GM12878 (cell line): Measurements from ENCODE around the gene ABR. TPM values are rescaled to one million over a fixed set of nuclear protein-coding genes. Genes with fewer than 3 reads are reported as not detected.

ENCODE experiments used
- ASH2L ChIP-seq: fragments of 300-600, 200-600 bp; sonication (generic); IDR thresholded peaks from 2 replicates; pipeline ENCODE4 v1.6.1; 2017; ENCODE audit warnings: low read depth, mild to moderate bottlenecking, borderline replicate concordance
- EP300 ChIP-seq, 2 experiments: fragments of 150-350 bp in 1 of 2; IDR thresholded peaks; 2 replicates each; pipeline ENCODE4 v1.6.1; 2011 to 2012; ENCODE audit warnings: low read depth in 2 of 2, low read length in 2 of 2, borderline replicate concordance in 1 of 2, improper control_type of control experiment in 1 of 2, inconsistent platforms in 1 of 2; ENCODE audit not compliant: control insufficient read depth in 1 of 2
- FOXK2 ChIP-seq: fragments of 450-650 bp; IDR thresholded peaks from 2 replicates; pipeline ENCODE4 v1.6.1; 2017; ENCODE audit warnings: mild to moderate bottlenecking, moderate library complexity
- HDGF ChIP-seq: fragments of 450-650 bp; IDR thresholded peaks from 2 replicates; pipeline ENCODE4 v1.6.1; 2016; ENCODE audit warnings: antibody characterized with exemption
- LARP7 ChIP-seq: fragments of 450-650 bp; IDR thresholded peaks from 2 replicates; pipeline ENCODE4 v1.6.1; 2017; ENCODE audit warnings: mild to moderate bottlenecking
- MEF2A ChIP-seq: IDR thresholded peaks from 2 replicates; pipeline ENCODE4 v1.6.1; 2011; ENCODE audit warnings: low read depth, mild to moderate bottlenecking, low read length, moderate library complexity; ENCODE audit not compliant: insufficient read depth
- PAX5 ChIP-seq: IDR thresholded peaks from 2 replicates; pipeline ENCODE4 v1.6.1; 2011; ENCODE audit warnings: low read depth, low read length, borderline replicate concordance
- POLR2A ChIP-seq: IDR thresholded peaks from 2 replicates; pipeline ENCODE4 v1.6.1; 2011; ENCODE audit warnings: low read depth, mild to moderate bottlenecking, low read length
- POLR2AphosphoS5 ChIP-seq: IDR thresholded peaks from 2 replicates; pipeline ENCODE4 v1.6.1; 2011; ENCODE audit warnings: mild to moderate bottlenecking, low read length, inconsistent platforms
- RUNX3 ChIP-seq: IDR thresholded peaks from 2 replicates; pipeline ENCODE4 v1.6.1; 2012; ENCODE audit warnings: low read length, inconsistent platforms
- SIX5 ChIP-seq: IDR thresholded peaks from 2 replicates; pipeline ENCODE4 v1.6.1; 2011; ENCODE audit warnings: mild to moderate bottlenecking, low read depth, low read length, moderate library complexity; ENCODE audit not compliant: severe bottlenecking
- STAT1 ChIP-seq: fragments of 450-650 bp; conservative IDR thresholded peaks from 2 replicates; pipeline ENCODE4 v1.6.1; 2014; ENCODE audit warnings: antibody characterized with exemption, mild to moderate bottlenecking
- polyA plus RNA-seq, 11 experiments: library from polyadenylated mRNA; depleted of rRNA in 4 of 11; unstranded in 6 of 11; stranded (reverse) in 5 of 11; fragments of >200 nt; fragmentation: Nextera tagmentation in 4 of 11; fragmentation: Illumina TruSeq in 1 of 11; extraction: Ambion mirVana in 4 of 11; extraction: Trizol in 1 of 11; gene quantifications; 1 replicate in 1 of 11; 2 replicates in 10 of 11; pipeline versions ENCODE4 v1.2.1 to v1.2.3, GENCODE V29; 2011 to 2016; ENCODE audit warnings: inconsistent platforms in 2 of 11, missing spikeins in 2 of 11, low read depth in 1 of 11
- total RNA-seq, 4 experiments: library from RNA; depleted of rRNA in 3 of 4; stranded (reverse); fragments of >200 nt in 3 of 4; fragmentation: Illumina TruSeq in 1 of 4; extraction: Trizol in 1 of 4; gene quantifications; 2 replicates each; pipeline versions ENCODE4 v1.2.1 to v1.2.3, GENCODE V29; 2013 to 2021
- TF ChIP-seq, protein P1 (sequence below): fragments of 450-650 bp; IDR thresholded peaks from 2 replicates; pipeline ENCODE4 v1.6.1; 2017; ENCODE audit warnings: antibody characterized with exemption, mild to moderate bottlenecking, moderate library complexity

ABR gene
- total and polyA plus RNA-seq, 10 of the 15 experiments (the other 5 are each of a cell fraction or from before 2014, with no cell fraction given): 1.4 to 112 (median 30.0) TPM

DNA sequence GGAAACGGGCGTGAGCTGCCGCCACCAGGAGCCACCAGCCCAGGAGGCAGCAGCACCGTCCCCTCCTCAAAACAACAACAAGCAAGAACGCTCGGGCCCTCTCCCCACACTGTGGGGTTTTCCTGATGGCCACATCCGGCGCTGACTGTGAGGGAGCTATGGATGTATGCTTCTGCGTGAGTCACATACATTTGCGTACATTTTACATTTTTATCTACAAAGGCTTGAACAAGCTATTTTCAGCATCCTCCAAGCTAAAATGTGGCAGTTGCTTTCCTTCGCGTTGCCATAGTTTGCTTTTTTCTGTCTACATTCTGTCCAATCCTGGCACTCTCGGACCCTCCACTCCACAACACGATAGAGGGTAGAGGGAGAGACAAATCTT, 2.0 kb upstream of the ABR start (continued):
- no peak; a peak in 1 of 4 replicates for TF ChIP-seq EP300 (IDR thresholded peaks at IDR 0.05; ENCODE audit: borderline replicate concordance in 1 of 2, control insufficient read depth in 1 of 2, low read depth in 2 of 2, low read length in 2 of 2)
- no peak for TF ChIP-seq HDGF
- no peak for TF ChIP-seq STAT1
- no peak for TF ChIP-seq FOXK2
- 0 out of 2 replicates have a peak, but pooled peaks have one; percentile 39 for TF ChIP-seq MEF2A
- peak; percentile 45; the same call in 1 of the 2 replicates for TF ChIP-seq POLR2A
- TF ChIP-seq POLR2AphosphoS5: peak; percentile 46; the same call in 1 of the 2 replicates
- peak; percentile 75 for TF ChIP-seq RUNX3
- no peak; the same call in 1 of the 2 replicates for TF ChIP-seq PAX5
- no peak for TF ChIP-seq SIX5
- no peak for TF ChIP-seq LARP7
- 0 out of 2 replicates have a peak, but pooled peaks have one; percentile 4 for TF ChIP-seq ASH2L
- TF ChIP-seq, protein P1, sequence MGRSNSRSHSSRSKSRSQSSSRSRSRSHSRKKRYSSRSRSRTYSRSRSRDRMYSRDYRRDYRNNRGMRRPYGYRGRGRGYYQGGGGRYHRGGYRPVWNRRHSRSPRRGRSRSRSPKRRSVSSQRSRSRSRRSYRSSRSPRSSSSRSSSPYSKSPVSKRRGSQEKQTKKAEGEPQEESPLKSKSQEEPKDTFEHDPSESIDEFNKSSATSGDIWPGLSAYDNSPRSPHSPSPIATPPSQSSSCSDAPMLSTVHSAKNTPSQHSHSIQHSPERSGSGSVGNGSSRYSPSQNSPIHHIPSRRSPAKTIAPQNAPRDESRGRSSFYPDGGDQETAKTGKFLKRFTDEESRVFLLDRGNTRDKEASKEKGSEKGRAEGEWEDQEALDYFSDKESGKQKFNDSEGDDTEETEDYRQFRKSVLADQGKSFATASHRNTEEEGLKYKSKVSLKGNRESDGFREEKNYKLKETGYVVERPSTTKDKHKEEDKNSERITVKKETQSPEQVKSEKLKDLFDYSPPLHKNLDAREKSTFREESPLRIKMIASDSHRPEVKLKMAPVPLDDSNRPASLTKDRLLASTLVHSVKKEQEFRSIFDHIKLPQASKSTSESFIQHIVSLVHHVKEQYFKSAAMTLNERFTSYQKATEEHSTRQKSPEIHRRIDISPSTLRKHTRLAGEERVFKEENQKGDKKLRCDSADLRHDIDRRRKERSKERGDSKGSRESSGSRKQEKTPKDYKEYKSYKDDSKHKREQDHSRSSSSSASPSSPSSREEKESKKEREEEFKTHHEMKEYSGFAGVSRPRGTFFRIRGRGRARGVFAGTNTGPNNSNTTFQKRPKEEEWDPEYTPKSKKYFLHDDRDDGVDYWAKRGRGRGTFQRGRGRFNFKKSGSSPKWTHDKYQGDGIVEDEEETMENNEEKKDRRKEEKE: no peak
